Activated naive CD4-positive, alpha-beta T cell treated with anti-CD3 and anti-CD28 coated beads, Interleukin-2, amount 50 U/mL, for 16 hours (primary cell): ENCODE results near the gene ACVR1B.

Experiments used
- DNase-seq: peaks from one replicate; pipeline ENCODE4 v3.0.0-alpha.2; 2020

ACVR1B gene

DNA sequence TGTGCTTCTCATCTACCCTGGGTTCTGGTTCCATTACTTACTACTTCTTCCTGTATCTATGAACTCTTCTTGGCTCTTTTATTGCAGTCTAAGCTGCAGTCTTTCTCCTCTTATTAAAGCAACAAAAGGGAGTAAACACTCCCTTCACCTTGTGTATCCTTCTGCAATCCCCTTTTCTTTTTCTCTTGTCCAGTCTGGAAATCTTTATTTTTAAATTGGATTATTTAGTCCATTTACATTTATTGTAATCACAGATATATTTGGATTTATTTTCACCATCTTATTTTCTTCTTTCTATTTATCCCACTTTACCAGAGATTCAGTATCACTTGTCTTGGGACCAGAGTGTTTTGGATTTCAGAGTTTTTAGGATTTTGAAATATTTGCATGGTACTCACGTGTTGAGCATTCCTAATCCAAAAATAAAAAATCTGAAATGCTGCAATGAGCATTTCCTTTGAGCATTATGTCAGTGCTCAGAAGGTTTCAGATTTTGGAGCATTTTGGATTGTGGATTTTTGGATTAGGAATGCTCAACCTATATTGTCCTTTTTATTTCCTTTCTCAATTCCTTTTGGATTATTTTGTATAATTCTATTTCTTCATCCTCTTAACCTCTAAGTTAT, 6.8 kb upstream of the ACVR1B start:
- no peak for DNase-seq

DNA sequence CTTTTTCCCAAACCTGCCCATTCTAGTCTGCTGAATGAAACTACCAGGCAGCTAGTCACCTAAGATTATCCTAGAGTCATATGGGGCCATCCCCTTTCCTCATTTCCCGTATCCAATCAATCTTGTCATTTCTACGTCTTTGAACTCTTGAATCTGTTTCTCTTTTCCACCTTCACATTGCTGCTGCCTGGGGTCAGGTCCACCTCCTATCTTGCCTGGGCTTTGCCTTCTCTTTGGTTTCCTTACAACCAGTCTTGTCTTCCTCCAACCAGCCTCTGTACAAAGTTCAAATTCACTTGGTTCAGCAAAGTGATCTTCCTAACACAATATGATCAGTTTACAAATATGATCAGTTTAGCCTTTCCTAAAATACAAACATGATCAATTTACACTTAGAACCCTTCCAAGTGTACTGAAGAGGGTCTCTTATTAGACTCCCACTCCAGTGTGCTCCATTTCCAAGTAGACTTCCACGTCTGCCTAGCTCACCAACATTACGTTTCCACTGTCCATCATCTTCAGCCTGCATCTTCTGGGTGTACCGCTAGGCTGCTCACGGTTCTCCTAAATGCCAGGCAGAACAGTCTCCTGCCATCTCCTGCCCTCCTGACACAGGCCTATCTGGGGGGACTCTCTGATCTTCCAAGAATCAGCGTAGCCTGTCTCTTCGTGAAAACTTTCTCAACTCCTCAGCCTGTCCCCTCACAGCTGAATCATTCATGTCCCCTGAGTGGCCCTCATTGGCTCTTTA, 4.1 kb upstream of the ACVR1B start:
- DNase-seq = no peak

DNA sequence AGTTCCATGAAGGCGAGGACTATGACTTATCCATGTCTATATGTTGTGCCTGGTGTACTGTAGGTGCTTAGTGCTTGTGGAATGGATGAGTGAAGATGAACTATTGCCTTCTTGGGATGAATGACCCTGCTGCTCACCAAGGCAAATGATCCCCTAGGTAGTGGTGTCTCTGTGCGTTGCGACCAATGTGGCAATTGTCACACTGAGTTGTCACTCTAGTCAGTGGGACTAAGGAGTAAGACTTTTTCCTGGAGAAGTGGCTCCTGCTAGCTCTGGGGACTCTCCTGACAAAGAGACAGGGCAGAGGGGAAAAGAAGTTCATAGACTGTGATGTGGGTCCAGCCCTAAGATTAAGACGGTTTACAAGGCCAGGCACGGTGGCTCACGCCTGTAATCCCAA, 3.4 kb upstream of the ACVR1B start:
- DNase-seq = no peak

DNA sequence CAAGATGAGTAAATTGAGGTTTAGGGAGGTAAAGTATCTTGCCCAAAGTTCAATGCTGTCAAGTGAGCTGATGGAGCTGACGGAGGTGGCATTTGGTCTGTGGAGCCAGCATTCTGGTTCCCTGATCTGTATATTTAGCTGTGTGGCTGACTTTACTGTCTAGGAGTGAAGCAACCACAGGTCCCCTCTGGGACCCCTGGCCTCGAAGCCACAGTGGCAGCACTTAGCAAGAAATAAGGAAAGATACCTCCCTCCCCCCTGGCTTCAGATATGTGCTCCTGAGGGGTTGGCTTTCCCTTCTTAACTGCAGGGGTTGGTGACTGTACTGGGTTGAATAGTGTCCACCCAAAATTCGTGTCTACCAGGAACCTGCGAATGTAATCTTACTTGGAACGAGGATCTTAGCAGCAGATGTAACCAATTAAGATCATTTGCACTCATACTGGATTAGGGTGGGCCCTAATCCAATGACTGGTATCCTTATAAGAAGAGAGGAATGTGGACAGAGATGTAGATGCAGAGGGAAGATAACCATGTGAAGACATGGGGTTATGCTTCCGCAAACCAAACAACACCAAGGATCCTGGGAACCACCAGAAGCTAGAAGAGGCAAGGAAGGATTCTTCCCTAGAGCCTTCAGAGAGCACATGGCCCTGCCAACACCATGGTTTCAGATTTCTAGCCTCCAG, 2.0 kb upstream of the ACVR1B start:
- no peak for DNase-seq

DNA sequence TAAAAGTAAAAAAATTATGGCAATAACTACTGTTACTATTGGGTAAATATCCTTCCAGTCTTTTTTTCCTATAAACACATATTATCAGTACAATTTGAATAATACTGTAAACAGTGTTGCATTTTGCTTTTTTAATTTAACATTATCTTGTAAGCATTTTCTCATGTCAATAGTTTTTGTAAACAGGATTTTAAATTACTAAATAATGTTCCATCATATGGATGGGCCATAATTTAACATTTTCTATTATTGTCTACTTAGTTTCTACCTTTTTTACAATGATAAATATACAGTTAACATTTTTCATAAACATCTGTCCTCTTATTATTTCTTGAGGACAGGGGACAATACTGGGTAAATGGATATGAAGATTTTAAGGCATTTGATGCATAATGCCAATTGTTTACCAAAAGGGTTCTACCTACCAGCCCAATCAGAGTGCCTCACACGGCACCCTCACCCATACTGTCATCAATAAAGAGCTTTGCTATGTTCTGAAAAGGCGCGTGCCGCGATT, 759 bp upstream of the ACVR1B start:
- no peak for DNase-seq

DNA sequence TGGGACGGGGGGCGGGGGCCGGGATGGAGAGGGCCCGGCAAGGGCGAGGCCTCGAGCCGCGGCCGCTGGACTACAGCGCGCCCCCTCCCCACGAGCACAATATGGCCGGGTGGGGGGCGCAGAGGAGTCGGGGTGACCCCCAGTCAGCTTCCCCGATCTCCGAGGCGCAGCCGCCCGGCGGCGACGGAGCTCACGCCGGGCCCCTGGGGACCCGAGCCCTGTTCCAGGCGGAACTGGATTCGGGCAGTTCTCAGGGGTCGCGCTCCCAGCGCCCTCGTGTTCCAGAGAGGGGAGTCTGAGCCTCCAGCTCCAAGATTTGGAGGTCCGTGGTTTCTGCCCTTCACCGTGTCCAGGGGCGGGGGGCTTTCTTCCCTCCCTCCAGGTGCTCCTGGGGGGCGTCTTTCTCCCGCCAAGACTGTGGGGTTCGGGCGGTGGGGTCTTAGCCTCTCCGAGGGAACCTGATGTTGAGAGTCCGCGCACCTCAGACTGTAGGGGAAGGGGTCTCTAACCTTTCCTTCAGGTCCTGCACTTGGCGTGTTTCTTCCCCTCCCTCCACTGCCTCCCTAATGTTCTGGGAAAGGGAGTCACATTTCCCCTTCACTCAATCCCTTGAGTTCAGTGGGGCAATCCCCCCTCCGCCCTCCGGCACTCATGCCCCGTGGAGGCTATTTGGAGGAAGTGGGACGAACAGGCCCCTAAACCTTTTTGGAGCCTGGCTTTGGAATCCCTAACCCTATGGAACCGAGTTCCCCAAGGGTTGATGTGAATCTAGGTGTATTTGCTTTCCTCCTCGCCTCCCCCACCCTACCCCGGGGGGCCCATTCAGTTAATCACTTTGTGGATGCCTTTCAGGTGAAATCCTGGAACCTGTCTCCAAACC, 584 bp downstream of the ACVR1B start:
- DNase-seq = peak; percentile 23

DNA sequence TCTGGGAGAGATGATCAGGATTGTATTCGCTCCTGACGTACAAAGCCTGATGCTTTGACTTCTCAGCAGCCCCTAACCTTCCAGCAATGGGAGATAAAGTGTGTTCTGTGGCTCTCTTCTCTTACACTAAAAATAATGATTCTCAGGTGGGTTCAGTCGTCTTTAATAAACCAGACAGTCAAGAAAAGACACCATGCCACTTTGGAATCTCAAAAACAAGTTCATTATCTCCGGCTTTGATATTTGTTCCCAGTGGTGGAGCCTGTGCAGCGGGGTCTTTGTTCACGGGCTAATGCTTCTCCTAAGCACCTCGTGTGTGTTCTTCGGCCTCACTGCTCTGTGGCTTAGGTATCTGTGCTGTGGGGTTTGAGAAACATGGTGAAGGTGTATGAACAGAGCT, 1.6 kb downstream of the ACVR1B start:
- no peak for DNase-seq

DNA sequence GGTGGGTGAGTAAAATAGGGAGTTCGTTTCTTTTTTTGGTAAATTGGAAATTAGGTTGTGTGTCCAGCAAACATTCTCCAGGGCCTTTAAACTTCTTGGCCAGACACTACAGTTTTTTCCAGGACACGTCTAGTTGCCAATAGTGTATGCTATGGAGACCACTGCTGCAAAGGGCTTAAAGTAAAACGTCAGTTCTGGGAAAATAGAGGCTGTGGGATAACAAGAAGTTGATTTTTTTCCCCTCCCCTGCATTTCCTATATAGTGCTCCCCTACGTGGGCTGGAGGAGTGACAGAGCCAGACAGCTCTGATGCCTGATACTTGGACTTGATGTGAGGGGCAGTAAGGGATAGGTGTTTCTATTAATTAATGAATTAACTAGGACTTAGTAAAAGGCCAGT, 2.4 kb downstream of the ACVR1B start:
- no peak for DNase-seq

DNA sequence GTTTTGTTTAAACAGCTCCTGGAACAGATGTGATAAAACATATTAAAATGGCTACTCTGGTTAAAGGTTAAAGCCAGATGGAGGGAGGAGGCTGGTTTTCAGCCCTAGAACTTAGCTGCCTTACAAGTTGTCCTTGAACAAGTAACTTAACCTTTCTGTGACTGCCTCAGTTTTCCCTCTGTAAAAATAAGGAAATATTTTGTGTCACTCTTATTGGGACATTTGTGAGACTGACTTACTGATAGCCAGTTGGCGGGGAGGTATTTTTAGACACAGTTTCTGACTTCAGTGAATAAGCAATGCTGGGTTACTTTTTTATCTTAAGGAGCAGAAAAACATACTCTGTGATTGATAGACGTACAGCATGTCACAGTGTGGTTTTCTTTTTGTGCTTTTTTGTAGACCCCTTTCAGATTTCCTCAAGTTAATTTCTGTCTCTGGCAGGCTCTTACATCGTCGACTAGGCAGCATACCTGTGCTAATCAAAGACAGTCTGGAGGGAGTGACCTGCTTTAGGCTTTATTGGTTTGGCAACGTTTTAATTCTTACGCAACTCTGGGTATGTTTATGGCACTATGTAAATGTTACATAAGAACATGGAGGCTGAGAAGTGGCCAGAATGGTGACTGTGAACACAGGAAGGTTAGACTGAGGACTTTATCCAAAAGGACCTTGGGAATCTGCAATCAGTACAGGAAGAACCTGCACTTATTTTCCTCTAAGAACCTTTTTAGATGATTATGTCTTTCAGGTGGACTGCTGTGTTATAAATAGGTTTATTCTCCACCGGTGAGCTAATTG, 3.3 kb downstream of the ACVR1B start:
- no peak for DNase-seq

DNA sequence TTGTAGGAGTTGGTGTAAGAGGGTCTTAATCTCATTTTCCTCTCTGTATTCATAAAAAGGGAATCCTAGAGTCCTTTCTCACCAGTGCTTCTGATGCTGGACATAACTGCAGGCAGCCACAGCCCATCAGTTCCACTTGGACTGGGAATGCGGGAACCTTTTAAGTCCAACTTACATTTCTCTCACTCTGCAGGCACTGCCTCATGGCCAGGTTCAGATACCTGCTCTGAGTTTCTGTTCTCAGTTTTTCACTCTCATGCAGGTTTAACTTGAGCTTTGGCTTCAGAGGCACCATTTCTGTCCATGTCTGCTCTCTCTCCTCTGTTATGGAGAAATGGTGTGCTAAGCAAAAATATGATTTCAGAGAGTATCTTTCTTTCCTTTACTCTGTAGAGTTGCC, 4.2 kb downstream of the ACVR1B start:
- DNase-seq = no peak

DNA sequence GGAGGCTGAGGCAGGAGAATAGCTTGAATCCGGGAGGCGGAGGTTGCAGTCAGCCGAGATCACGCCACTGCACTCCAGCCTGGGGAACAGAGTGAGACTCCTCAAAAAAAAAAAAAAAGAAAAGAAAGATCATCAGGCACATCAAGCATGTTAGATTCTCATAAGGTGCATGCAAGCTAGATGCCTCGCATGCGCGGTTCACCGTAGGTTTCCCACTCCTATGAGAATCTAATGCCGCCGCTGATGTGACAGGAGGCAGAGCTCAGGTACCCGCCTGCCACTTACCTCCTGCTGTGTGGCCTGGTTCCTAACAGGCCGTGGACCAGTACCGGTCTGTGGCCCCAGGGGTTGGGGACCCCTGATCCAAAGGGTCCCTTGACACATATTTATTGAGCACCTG, 7.0 kb downstream of the ACVR1B start:
- no peak for DNase-seq

DNA sequence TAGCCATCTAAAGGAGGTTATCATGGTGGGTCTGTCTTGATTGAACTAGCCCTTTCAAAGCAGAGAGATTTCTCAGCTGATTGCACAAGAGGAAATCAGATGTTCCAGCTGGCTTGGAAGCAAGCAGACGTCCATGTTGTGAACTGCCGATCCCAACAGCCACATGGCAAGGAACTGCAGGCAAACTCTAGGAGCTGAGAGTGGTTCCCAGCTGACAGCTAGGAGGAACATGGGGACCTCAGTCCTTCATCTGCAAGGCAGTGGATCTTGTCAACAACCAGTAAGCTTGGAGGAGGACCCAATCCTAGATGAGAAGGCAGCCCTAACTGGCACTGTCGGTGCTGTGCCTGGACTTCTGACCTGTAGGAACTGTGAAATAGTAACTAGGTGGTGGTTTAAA, 7.7 kb downstream of the ACVR1B start:
- no peak for DNase-seq

DNA sequence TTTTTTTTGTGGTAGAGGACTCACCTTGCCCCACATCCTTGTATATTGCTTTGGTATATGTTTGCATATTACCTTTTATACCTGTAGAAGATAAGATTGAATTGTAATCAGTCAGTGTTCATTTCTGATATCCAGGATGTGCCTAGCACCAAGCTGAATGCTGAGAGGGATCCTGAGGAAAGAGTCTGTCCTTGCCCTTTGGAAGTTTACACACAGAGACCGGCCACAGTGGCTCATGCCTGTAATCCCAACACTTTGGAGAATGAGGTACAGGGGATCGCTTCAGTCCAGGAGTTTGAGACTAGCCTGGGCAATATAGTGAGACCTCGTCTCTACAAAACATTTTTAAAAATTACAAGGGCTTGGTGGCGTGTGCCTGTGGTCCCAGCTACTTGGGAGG, 8.4 kb downstream of the ACVR1B start:
- no peak for DNase-seq

DNA sequence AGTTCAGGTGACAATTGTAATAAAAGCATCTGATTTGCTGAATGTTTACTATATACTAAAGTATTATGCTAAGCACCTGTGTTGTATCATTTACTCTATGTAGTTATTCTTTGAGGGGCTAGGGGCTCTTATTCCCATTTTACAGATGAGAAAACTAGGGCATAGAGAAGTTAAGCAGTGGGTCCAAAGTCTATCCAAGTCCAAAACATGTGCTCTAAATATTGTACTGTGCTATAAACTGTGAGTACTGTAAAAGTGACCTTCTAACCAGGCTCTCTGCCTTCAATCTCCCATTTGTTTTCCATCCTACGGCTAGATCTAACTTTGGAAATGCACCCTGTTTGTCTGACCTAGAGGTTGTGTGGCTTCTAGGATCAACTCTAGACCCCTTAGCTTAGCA, 9.0 kb downstream of the ACVR1B start:
- no peak for DNase-seq

DNA sequence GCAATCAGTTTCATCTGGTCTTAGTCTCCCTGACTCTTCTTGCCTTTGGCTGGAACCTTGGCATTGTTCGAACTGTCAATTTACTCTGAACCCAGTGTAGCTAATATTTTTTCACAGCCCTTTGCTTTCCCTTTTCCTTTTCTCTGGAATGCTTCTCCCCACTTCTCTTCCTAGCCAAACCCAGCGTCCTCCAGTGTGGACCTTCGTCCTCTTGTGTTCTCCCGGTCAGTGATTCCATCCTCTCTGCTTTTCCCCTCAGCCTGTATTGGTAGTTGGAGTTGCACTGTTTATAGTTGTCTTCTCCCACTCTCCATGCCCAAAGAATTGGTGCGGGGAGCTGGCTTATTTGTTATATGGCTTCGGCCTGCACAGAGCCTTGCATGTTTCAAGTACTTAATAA, 9.4 kb downstream of the ACVR1B start:
- no peak for DNase-seq

DNA sequence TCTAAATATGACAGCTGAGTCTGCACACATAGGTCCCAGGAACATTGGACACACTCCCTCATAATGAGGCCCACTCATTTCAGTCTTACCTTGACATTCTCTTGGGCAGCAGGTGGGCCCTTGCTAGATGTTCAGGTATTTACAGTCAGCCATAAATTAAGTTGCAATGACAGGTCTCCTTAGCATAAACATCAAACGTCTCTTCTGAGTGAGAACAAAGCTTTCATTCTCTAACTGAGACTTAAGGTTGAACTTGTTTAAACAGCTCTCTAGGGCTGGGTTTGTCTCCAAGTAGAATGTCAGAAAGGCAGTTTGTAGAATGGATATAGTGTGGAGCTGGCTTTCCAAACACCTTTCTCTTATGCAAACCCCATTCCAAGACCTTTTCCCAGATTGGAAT, 10.3 kb downstream of the ACVR1B start:
- no peak for DNase-seq

DNA sequence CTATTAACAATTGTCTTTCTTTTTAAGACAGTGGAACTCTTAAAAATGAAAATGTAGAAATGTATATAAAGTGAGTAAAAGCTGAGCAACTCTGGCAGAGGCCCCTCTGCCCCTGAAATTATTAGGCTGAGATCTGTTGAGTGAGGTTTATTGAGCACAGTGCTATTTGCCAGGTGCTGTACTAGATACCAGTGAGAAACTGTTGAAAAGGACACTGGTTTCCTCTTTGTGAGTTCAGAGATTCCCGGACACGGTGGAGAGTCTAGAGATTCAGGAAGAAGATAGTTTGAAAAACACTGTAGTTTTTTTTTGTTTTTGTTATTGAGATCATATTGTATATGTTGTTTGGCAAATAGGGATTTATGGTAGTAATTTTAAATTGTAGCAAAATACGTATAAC, 11.2 kb downstream of the ACVR1B start:
- DNase-seq = no peak

DNA sequence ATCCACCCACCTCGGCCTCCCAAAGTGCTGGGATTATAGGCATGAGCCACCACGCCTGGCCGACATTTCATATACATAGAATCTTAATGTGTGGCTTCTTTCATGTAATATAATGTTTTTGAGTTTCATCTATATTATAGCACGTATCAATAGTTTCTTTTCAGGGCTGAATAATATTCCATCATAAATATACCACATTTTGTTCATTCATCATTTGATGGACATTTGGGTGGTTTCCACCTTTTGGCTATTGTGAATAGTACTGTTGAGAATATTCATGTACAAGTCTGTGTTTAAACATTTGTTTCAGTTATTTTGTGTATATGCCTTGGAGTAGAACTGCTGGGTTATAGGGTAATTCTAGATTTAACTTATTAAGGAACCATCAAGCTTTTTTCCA, 12.0 kb downstream of the ACVR1B start:
- DNase-seq = no peak

DNA sequence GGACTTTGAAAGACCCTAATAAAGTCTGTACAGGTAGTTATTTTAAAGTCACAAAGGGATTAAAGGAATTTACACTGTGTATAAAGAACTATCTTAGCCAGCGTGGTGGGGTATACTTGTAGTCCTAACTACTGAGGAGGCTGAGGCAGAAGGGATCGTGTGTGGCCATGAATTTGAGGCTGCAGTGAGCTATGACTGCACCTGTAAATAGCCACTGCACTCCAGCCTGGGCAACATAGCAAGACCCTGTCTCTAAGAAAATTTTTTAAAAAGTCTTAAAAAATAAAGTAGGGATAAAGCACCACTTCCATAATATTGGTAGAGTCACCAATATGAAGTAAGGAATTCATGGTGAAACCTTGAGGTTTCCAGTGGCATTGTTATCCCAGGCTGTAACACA, 18.1 kb downstream of the ACVR1B start:
- DNase-seq = no peak

DNA sequence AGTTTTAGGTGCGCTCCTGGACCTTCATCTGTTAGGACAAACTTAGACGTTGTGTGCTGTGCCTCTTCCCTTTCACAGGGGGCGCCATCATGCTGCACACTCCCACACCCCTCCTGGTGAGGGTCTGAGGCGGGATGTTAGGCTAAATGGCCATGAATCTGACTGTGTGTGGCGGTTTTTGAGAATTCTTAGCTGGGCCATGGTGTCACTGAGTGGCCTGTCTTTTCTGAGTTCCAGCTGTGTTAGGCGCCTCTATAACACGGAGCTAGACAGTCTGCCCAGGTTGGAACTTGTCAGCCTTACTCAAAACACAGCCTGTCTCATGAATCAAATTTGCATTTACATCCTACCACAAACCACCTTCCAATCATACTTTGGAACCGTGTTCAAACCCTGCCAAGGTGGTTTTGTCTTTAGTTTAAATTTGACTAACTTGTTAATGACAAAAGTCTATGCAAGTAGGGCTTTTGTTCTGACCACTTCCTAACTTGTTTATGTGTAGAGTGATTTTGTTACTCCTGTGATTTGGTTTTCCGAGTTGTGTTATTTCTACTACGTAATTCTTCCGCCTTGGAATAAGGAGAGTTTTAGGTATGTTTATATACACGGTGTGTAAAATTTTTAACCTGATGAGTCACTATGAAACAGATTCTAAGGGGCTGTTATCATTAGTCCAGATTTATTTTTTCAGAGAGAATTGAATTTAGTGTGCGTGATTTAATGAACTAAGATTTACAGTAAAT, 19.6 kb downstream of the ACVR1B start:
- peak; percentile 42 for DNase-seq

DNA sequence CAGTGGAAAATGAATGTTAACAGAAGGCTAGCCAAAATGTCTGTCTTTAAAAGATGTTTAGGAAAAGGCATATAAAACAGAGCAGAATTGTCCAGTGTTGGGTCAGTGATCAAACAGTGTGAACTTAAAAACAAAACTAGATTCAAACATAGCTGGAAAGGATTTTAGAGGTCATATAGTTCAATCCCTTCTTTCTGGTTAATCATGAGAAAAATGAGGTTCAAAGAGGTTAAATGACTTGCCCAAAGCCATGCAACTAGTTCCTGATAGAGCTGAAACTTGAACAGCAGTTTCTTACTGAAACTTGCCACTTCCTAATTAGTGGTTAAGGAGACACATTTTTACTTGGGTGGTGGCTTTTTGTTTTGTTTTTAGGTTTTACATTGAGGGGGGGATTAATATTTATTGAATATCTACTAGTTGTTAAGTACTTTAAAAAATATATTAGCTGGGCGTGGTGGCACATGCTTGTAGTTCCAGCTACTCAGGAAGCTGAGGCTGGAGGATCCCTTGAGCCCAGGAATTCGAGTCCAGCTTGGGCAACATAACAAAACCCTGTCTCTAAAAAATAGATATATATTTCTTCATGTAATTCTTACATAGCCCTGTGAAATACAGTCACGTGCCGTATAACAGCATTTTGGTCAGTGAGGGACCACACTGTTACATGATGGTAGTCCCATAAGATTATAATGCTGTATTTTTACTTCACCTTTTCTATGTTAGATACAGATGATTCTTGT, 20.4 kb downstream of the ACVR1B start:
- no peak for DNase-seq
